ENCODE results near the gene ROM1.
A peak's percentile ranks its signal among the peaks of the same experiment; 100 is the strongest.
"Not testable (repeated sequence)": the region's sequence is repeated elsewhere in the genome, so short reads cannot be mapped to it uniquely, and the experiment has no call there.

ROM1 gene, protein sequence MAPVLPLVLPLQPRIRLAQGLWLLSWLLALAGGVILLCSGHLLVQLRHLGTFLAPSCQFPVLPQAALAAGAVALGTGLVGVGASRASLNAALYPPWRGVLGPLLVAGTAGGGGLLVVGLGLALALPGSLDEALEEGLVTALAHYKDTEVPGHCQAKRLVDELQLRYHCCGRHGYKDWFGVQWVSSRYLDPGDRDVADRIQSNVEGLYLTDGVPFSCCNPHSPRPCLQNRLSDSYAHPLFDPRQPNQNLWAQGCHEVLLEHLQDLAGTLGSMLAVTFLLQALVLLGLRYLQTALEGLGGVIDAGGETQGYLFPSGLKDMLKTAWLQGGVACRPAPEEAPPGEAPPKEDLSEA

GRCh38 chr11:62612366-62613290 lies at the start of gene ROM1, which contains the start of gene EML3:
ROM1 (plus strand) TSS chr11:62613257; CDS start chr11:62613282, 25 bp downstream.
EML3 (minus strand) TSS chr11:62612775; CDS start chr11:62612457, 318 bp downstream.
- DNase-seq (ENCODE audit: insufficient read length, low spot score) (peak; percentile 89), FAIRE-seq (no peak)
- TF ChIP-seq POLR2A (IDR thresholded peaks at IDR 0.05; ENCODE audit: low read depth, low read length), result peak; percentile 57

DNA sequence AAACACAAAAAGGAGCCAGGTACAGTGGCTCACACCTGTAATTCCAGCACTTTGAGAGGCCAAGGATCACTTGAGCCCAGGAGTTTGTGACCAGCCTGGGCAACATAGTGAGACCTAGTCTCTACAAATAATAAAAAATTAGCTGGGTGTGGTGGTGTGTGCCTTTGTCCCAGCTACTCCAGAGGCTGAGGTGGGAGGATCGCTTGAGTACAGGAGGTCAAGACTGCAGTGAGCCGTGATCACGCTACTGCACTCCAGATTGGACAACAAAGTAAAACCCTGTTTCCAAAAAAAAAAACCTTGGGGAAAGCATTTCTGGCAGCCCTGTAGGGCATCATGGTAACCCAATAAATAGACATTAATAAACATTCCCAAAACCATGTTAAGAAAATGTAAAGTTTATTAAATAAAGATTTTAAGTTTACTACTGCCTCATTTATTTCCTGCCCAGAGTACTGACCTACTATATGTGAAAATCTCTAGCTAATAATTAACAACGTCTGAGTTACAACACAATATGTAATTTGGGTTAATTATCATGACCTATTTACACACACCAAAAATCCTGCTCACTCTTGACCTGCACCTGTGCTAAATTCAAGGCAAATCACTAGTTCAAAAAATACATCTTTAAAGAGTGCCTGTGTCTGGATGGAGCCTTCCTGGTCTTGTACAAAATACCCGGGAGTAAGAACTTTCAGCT lies 47.8 kb upstream of the ROM1 start:
- DNase-seq (ENCODE audit: insufficient read length, low spot score) (no peak), FAIRE-seq (no peak)
- no peak for TF ChIP-seq POLR2A (IDR thresholded peaks at IDR 0.05; ENCODE audit: low read depth, low read length)

DNA sequence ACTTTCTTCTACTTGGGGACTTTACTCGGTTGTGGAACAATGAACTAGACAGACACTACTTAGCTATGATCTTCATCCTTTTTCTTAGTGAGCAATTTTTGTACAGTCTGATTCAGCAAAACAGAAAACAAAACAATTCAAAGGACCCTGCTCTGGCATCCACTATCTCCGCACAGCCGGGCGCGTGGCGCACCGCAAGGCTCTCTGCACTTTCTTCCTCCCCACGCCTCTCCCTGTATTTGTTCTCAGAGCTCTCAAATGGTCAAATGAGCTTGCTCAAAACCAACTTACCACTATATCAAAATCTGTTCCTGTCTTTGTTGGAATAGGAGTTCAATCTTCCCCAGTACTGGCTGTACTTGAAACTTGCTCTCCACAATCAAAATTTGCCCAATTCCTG lies 46.8 kb upstream of the ROM1 start:
- DNase-seq (ENCODE audit: insufficient read length, low spot score) (no peak), FAIRE-seq (no peak)
- TF ChIP-seq POLR2A (IDR thresholded peaks at IDR 0.05; ENCODE audit: low read depth, low read length), result no peak

DNA sequence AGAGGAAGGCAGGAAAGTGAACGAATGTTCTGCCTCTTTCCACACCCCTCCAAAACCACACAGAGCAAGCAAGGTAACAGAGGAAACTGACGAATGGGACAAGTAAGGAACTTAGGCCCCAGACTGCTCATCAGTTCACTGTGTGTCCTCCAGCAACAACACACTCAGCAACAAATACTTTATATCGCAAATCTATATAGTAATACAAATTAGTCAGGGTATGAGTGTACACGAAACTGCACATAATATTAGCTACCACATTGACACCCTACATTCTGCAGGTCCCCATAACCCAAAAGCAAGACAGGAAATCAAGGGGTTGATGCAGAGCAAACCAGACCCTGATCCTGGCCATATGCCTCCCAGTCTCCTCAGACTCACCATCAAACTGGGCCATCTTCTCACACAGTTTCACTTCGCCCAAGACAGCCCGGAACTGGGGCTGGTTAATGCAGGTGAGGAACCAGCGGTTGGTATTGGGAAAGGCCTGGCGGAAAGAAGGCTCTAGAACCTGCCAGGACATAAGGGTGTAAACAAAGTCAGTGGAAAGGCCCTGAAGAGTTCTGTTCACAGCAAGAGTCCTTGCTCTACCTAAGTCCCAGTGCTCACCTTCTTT lies 45.9 kb upstream of the ROM1 start:
- no peak for TF ChIP-seq POLR2A (IDR thresholded peaks at IDR 0.05; ENCODE audit: low read depth, low read length)
- no peak for DNase-seq (ENCODE audit: insufficient read length, low spot score)
- FAIRE-seq, result no peak

DNA sequence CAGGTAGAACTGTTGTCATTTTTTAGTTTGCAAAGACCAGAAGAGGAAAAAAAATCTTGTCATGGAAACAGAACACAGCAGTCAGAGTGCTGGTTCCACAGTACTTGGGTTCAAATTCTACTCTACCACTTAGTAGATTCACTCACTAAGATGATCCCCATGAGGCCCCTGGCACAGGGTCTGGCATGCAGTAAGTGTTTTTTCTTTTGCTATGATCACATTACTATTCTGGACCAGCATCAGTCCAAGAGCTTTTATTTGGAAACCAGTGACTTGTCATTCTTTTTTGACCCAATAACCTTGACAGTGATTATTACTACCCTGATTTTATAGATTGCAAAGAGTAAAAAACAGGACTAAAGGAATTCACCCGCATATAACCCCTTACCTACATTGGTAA lies 43.4 kb upstream of the ROM1 start:
- no peak for DNase-seq (ENCODE audit: insufficient read length, low spot score)
- no peak for FAIRE-seq
- TF ChIP-seq POLR2A (IDR thresholded peaks at IDR 0.05; ENCODE audit: low read depth, low read length), result no peak

DNA sequence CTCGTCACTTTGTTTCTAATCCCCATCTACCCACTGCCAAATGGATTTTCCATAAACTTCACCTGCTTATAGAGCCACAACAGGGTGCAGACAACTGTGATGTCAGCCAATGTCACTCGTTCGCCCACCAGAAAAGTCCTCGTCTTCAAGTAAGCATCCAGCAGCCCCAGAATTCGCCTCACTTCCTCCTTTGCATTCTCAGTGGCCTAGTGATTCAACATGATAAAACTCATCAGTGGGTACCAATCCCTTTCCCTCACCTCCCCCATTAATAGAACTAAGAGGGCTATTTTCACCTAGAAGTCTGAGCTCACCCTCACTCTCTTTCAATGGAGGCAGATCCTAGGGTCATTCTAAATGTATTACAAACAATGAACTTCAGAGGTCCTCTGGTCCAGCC lies 42.2 kb upstream of the ROM1 start:
- not testable (repeated sequence) for DNase-seq (ENCODE audit: insufficient read length, low spot score); FAIRE-seq

GRCh38 chr11:62571493-62571892 lies 41.6 kb upstream of the ROM1 start:
- not testable (repeated sequence) for FAIRE-seq; DNase-seq (ENCODE audit: insufficient read length, low spot score)

DNA sequence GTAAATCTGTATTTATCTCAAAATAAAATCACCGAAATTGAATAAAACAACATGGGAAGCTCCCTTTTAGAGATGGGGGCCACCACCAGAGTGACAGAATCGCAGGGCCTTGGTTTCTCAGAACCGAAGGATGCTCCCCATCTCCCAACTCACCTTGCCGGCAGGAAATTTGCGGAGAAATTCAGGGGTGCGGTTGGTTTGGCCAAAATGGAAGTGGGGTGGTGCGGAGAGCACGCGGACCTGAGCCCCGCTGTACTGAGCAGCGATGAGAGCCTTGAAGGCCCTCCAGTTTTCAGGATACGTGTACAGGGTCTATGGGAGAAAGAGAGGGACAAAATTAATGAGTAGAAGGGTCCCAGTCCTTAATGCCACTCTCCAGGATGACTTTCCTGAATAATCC lies 40.6 kb upstream of the ROM1 start:
- no peak for DNase-seq (ENCODE audit: insufficient read length, low spot score)
- no peak for FAIRE-seq
- TF ChIP-seq POLR2A (IDR thresholded peaks at IDR 0.05; ENCODE audit: low read depth, low read length), result no peak

DNA sequence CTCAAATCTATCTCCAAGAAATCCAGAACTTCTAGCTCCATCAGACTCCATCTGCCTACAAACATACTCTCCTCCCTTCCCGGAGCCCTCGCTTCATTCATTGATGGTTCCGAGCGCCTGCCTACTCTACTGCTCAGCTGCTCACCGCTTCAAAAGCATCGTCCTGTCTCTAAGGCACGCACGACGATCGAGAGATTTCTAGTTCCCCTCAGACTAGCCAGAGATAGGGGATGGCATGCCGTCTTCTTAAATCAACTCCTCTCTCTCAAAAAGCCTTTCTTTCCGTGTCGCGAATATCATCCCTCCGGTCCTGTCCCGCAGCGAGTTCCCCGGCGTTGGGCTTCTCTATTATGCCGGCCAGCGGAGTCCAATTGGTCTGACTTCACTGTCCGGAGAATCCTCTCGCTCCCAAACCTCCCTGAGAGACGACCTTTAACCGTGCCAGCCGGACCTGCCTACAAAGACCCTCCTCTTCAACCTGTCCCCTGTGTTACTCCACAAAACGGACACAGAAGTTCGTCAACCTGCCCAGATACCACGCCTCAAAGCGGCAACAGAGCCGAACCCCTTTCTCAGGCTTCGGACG lies 40.0 kb upstream of the ROM1 start:
- no peak for FAIRE-seq
- no peak for TF ChIP-seq POLR2A (IDR thresholded peaks at IDR 0.05; ENCODE audit: low read depth, low read length)
- DNase-seq (ENCODE audit: insufficient read length, low spot score), result no peak

- peak; percentile 92 for DNase-seq (ENCODE audit: insufficient read length, low spot score)
- TF ChIP-seq POLR2A (IDR thresholded peaks at IDR 0.05; ENCODE audit: low read depth, low read length), result peak; percentile 91
- FAIRE-seq, result peak; percentile 11
Measured at GRCh38 chr11:62573592-62574362, 39.3 kb upstream of the ROM1 start, which contains the start of gene EEF1G. EEF1G (minus strand) TSS chr11:62573891; CDS start chr11:62573842, 49 bp downstream.

GRCh38 chr11:62574363-62575071 lies 38.5 kb upstream of the ROM1 start:
- no peak for FAIRE-seq
- DNase-seq (ENCODE audit: insufficient read length, low spot score), result no peak
- TF ChIP-seq POLR2A (IDR thresholded peaks at IDR 0.05; ENCODE audit: low read depth, low read length), result peak; percentile 33

DNA sequence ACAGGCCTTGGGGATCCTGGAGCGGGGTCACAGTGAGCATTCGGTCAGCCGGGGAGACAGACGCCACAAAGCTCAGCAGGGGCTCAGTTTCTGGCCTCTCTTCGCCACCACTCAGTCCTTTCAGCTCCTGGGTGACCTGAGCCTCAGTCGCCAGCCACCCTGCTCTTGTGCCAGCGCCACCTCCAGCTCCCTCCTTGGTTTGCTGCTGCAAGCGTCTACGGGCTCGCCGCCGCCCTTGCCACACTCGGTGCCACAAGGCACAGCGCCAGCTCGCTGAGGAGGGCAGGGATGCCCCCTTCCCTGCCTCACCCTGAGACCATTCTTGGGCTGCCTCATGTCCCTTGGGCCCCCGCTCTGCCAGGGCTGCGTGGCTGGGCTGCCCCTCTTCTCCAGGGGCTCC lies 37.9 kb upstream of the ROM1 start:
- DNase-seq (ENCODE audit: insufficient read length, low spot score) (no peak), FAIRE-seq (no peak)
- no peak for TF ChIP-seq POLR2A (IDR thresholded peaks at IDR 0.05; ENCODE audit: low read depth, low read length)

All from H54 (cell line).